Mucosa of descending colon (tissue), 3 donors: ENCODE measurements around the gene MSANTD1. TPM values are rescaled to one million over a fixed set of nuclear protein-coding genes. Genes with fewer than 3 reads are reported as not detected.

Experiments used
- ATAC-seq: fragments of 200-7000 bp; cut with Tn5 transposase; one replicate; pipeline ENCODE4 v1.9.1; 2020; ENCODE audit warnings: mild to moderate bottlenecking, moderate library complexity
- DNase-seq, 3 donors: peaks; one replicate each; pipeline ENCODE4 v3.0.0-alpha.2; 2020
- H3K36me3 ChIP-seq: fragments of 200-600 bp; one replicate; pipeline ENCODE4 v1.8.0; 2021; ENCODE audit warnings: low read depth, mild to moderate bottlenecking
- H3K4me1 ChIP-seq: fragments of 200-600 bp; one replicate; pipeline ENCODE4 v1.8.0; 2021; ENCODE audit warnings: low read depth, mild to moderate bottlenecking
- H3K4me3 ChIP-seq: fragments of 200-600 bp; one replicate; pipeline ENCODE4 v1.8.0; 2021; ENCODE audit warnings: mild to moderate bottlenecking
- H3K9me3 ChIP-seq: fragments of 200-600 bp; one replicate; pipeline ENCODE4 v1.8.0; 2021; ENCODE audit warnings: mild to moderate bottlenecking
- CTCF ChIP-seq: fragments of 200-600 bp; IDR thresholded peaks from one replicate; pipeline ENCODE4 v1.8.0; 2022; ENCODE audit warnings: antibody characterized with exemption, mild to moderate bottlenecking
- intact Hi-C, 2 donors: fragments of 100-400 bp; cut with DNase I in 1 of 2; cut with micrococcal nuclease in 1 of 2; formaldehyde crosslinking; loops; one replicate each; pipeline versions ENCODE4 v1.11.0 to v1.11.1; 2022; cut with DNase I, micrococcal nuclease
- total RNA-seq, 3 donors: library from RNA; stranded (reverse); fragmentation: NEBNext Ultra II Directional in 2 of 3; extraction: Animal tissue kit (Norgen Biotek cat#: 25700) in 2 of 3; gene quantifications; one replicate each; pipeline versions ENCODE4 v1.2.1 to v1.2.4, GENCODE V29; 2021 to 2023
- donor health status: DM: no; HTN: no; CAD: no; lungs with moderate emphysema.
- donor health status: DM: no; HTN: no; CAD: no.
- donor health status: DM: no; HTN: yes; CAD: no.

MSANTD1 gene
- total RNA-seq, 3 donors from 2014 or later, result 0.58 to 1.3 (median 0.69) TPM

- intact Hi-C loops, result no loop called here
- H3K4me1 ChIP-seq, result no peaks in the 10 kb centered on the region
- ATAC-seq, result no peak
- no peak for TF ChIP-seq CTCF
- DNase-seq, result no peak
- H3K36me3 ChIP-seq, result no peaks in the 10 kb centered on the region
- no peak overlapping the region for H3K4me3 ChIP-seq
- no peaks in the 10 kb centered on the region for H3K9me3 ChIP-seq
Measured at GRCh38 chr4:3268395-3269104, 19.6 kb downstream of the MSANTD1 start.

- DNase-seq (no peak), ATAC-seq (no peak)
- intact Hi-C loops, result no loop called here
- no peaks in the 10 kb centered on the region for H3K36me3 ChIP-seq
- H3K4me1 ChIP-seq, result no peaks in the 10 kb centered on the region
- H3K4me3 ChIP-seq, result no peak overlapping the region
- TF ChIP-seq CTCF, result no peak
- H3K9me3 ChIP-seq, result no peaks in the 10 kb centered on the region
Measured at GRCh38 chr4:3269105-3269927, 20.4 kb downstream of the MSANTD1 start.

DNA sequence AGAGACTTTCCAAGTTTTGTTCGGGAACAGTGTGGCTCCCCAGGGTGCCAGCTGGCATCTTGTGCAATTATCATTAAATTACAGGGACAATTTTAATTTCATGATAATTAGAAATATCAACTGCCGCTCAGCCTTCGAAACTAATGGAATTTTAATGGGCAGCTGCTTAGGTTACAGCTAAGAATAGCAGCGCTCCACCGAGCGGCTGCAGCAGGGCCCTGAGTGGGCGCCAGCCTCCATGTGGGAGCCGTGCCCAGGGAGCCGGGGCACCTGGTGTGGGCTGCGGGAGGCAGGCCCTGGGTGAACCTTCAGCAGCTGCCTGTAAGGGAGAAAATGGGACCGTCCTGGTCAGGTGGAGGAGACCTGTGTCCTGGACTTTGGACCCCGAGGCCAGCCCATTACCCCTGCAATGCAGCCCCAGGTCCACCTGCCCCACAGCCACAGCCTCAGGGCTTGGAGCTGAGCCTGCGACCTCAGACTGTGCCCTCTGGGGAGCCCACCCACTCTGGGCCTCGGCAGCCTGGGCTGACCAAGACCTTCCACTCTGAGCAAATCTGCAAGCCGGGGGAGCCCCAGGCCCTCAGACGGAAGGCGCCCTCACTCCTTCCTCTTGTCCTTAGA is 21.1 kb downstream of the MSANTD1 start:
- TF ChIP-seq CTCF, result no peak
- no peak for DNase-seq
- intact Hi-C loops, result no loop called here

DNA sequence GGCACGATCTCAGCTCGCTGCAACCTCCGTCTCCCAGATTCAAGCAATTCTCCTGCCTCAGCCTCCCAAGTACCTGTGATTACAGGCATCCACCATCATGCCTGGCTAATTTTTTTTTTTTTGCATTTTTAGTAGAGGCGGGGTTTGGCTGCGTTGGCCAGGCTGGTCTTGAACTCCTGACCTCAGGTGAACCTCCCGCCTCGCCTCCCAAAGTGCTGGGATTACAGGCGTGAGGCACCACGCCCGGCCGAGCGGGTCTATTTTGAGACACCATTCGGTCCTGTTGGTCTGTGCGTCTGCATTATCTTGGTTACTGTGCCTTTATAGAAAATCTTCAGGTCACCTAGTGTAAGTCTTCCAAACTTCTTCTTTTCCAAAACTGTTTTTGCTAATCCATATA is 22.2 kb downstream of the MSANTD1 start:
- intact Hi-C loops, result no loop called here
- TF ChIP-seq CTCF, result no peak
- Histone ChIP-seq H3K4me3 (no peak overlapping the region), H3K9me3 (no peaks in the 10 kb centered on the region), H3K36me3 (no peaks in the 10 kb centered on the region), H3K4me1 (no peaks in the 10 kb centered on the region)
- ATAC-seq, result no peak
- DNase-seq, result no peak

More for the DNA sequence above, 21.1 kb downstream of the MSANTD1 start:
- Histone ChIP-seq H3K9me3 (no peaks in the 10 kb centered on the region), H3K36me3 (no peaks in the 10 kb centered on the region), H3K4me1 (no peaks in the 10 kb centered on the region), H3K4me3 (no peak overlapping the region)
- no peak for ATAC-seq

GRCh38 chr4:3276986-3277385 is 28.0 kb downstream of the MSANTD1 start:
- ATAC-seq (no peak), DNase-seq (no peak)
- intact Hi-C loops, result no loop called here
- Histone ChIP-seq H3K4me3 (no peak overlapping the region), H3K9me3 (no peaks in the 10 kb centered on the region), H3K4me1 (no peaks in the 10 kb centered on the region), H3K36me3 (no peaks in the 10 kb centered on the region)
- no peak for TF ChIP-seq CTCF
